ENCODE results near the gene PHLDB1. TPM values are rescaled to one million over a fixed set of nuclear protein-coding genes. Genes with fewer than 3 reads are reported as not detected.
"Not testable (repeated sequence)": the region's sequence is repeated elsewhere in the genome, so short reads cannot be mapped to it uniquely, and the experiment has no call there.

Gene PHLDB1
- total and polyA plus RNA-seq, 4 donors = 4.8 to 15.4 (median 6.0) TPM

GRCh38 chr11:118610773-118611432 is 3.5 kb downstream of the PHLDB1 start (continued):
- TF ChIP-seq CTCF (IDR thresholded peaks at IDR 0.05; ENCODE audit: low read depth, low read length, missing input control) (peak; percentile 72), ZBTB33 (IDR thresholded peaks at IDR 0.05) (no peak), FOXA1 (IDR thresholded peaks at IDR 0.05) (no peak), HNF4A (conservative IDR thresholded peaks at IDR 0.05) (peak in 1 of 2 donors; percentile 12), HNF4G (IDR thresholded peaks at IDR 0.05) (no peak), FOXA2 (IDR thresholded peaks at IDR 0.05) (no peak), JUND (IDR thresholded peaks at IDR 0.05) (no peak)

GRCh38 chr11:118611433-118611795 is 4.0 kb downstream of the PHLDB1 start:
- H3K4me1 ChIP-seq (ENCODE audit: control insufficient read depth in 4 of 4, insufficient read depth in 4 of 4, low read length in 3 of 4) = peaks cover 0 to 28% (median 17%) of the 10 kb centered on the region in 4 donors
- not testable (repeated sequence) for H3K9me3 ChIP-seq (ENCODE audit: control insufficient read depth in 4 of 4, low read length in 3 of 4)

GRCh38 chr11:118612378-118612777 is 5.0 kb downstream of the PHLDB1 start:
- H3K9ac ChIP-seq (ENCODE audit: low read depth in 1 of 2, low read length in 2 of 2) = no peak overlapping the region
- no peak for TF ChIP-seq HNF4A (conservative IDR thresholded peaks at IDR 0.05)
- no peak for TF ChIP-seq FOXA2 (IDR thresholded peaks at IDR 0.05)
- TF ChIP-seq YY1 (IDR thresholded peaks at IDR 0.05) = no peak
- TF ChIP-seq ZBTB33 (IDR thresholded peaks at IDR 0.05) = no peak
- no peak for TF ChIP-seq RAD21 (IDR thresholded peaks at IDR 0.05)
- peak; percentile 91 for TF ChIP-seq NR2F2 (IDR thresholded peaks at IDR 0.05)
- TF ChIP-seq EGR1 (IDR thresholded peaks at IDR 0.05; ENCODE audit: low read depth in 2 of 2) = no peak
- TF ChIP-seq MAX (IDR thresholded peaks at IDR 0.05) = no peak
- TF ChIP-seq ATF3 (IDR thresholded peaks at IDR 0.05) = no peak
- no peak for TF ChIP-seq SP1 (IDR thresholded peaks at IDR 0.05)
- no peak for TF ChIP-seq FOXA1 (IDR thresholded peaks at IDR 0.05)
- no peak for TF ChIP-seq CTCF (IDR thresholded peaks at IDR 0.05; ENCODE audit: low read depth, low read length, missing input control)
- no peak for TF ChIP-seq RXRA (IDR thresholded peaks at IDR 0.05)
- peak; percentile 38 to 59 for TF ChIP-seq GABPA (IDR thresholded peaks at IDR 0.05 in 1 of 2, conservative IDR thresholded peaks at IDR 0.05 in 1 of 2)
- no peak for TF ChIP-seq REST (IDR thresholded peaks at IDR 0.05)
- no peak for TF ChIP-seq HNF4G (IDR thresholded peaks at IDR 0.05)
- H3K4me1 ChIP-seq (ENCODE audit: control insufficient read depth in 4 of 4, insufficient read depth in 4 of 4, low read length in 3 of 4) = peaks cover 0 to 28% (median 17%) of the 10 kb centered on the region in 4 donors
- no peaks in the 10 kb centered on the region for H3K36me3 ChIP-seq (ENCODE audit: control insufficient read depth in 4 of 4, insufficient read depth in 3 of 4, low read depth in 1 of 4, low read length in 3 of 4)
- no peaks in the 10 kb centered on the region for H3K9me3 ChIP-seq (ENCODE audit: control insufficient read depth in 4 of 4, low read length in 3 of 4)
- WGBS = 67% methylated on average over 7 of the region's 7 CpGs
- no peak for DNase-seq (ENCODE audit: low spot score)
- peak overlapping the region; percentile 51 to 63 for H3K27ac ChIP-seq (ENCODE audit: low read depth in 1 of 2, low read length in 2 of 2)
- no peak overlapping the region for H3K4me3 ChIP-seq (ENCODE audit: low read depth in 1 of 3, low read length in 3 of 3)
- peaks cover 0 to 2% (median 0%) of the 10 kb centered on the region in 4 donors for H3K27me3 ChIP-seq (ENCODE audit: control insufficient read depth in 4 of 4, insufficient read depth in 4 of 4, low read length in 3 of 4)

More at GRCh38 chr11:118611433-118611795, 4.0 kb downstream of the PHLDB1 start:
- H3K27ac ChIP-seq (ENCODE audit: low read depth in 1 of 2, low read length in 2 of 2); H3K36me3 ChIP-seq (ENCODE audit: control insufficient read depth in 4 of 4, insufficient read depth in 3 of 4, low read depth in 1 of 4, low read length in 3 of 4); H3K4me3 ChIP-seq (ENCODE audit: low read depth in 1 of 3, low read length in 3 of 3); H3K27me3 ChIP-seq (ENCODE audit: control insufficient read depth in 4 of 4, insufficient read depth in 4 of 4, low read length in 3 of 4); DNase-seq (ENCODE audit: low spot score); H3K9ac ChIP-seq (ENCODE audit: low read depth in 1 of 2, low read length in 2 of 2): not testable (repeated sequence)
- WGBS = 64% methylated on average over 19 of the region's 19 CpGs
